Measurements from ENCODE around the gene FAM180B.

DNA sequence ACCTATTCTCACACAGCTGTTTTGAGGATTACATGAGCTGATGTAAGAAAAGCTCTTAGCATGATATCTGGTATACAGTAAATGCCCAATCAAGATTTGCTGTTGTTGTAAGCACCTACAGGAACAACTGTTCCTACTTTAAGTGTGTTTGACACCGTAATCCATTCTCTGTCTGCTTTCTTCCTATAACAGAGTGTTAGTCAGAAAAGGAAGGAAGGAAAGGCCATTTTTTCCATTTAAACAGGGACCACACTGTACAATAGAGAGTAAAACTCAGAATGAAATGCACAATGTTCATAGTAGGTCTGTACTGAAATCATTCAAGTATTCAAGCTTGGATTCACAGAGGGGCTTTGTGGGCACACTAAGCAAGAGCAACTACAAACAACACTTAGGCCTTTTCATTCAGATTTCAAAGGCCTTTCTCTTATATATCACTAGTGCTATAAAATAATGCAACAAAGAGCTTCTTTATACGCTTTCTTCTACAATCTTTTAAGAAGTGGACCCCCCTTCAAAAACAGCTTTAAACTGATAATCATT lies 34.4 kb downstream of the FAM180B start:
- TF ChIP-seq ZNF274 (IDR thresholded peaks at IDR 0.05; ENCODE audit: low read depth, low read length) (no peak), SUZ12 (IDR thresholded peaks at IDR 0.05; ENCODE audit: extremely low read depth, insufficient read depth, insufficient read length) (no peak)

Measured in NT2/D1 (cell line).